ENCODE results near the gene FABP2.

DNA sequence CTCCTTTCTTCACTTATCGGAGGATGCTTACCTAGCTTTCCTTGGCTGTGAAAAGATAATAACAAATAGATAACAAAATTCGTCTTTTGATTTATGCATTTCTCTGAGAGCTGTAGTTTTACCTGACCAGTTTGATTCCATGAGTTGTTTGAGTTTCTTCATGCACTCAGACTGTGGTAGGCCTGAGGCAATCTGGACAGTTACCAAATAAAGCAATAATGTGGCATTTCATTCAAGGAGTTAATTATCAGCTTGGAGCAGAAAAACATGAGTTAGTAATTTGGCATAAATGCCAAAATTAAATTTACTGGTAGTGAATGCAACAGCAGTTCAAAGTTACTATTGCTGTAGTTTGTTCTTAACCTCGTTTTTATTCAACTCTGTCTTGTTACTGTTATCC, 53.5 kb downstream of the FABP2 start:
- TF ChIP-seq, protein P1, sequence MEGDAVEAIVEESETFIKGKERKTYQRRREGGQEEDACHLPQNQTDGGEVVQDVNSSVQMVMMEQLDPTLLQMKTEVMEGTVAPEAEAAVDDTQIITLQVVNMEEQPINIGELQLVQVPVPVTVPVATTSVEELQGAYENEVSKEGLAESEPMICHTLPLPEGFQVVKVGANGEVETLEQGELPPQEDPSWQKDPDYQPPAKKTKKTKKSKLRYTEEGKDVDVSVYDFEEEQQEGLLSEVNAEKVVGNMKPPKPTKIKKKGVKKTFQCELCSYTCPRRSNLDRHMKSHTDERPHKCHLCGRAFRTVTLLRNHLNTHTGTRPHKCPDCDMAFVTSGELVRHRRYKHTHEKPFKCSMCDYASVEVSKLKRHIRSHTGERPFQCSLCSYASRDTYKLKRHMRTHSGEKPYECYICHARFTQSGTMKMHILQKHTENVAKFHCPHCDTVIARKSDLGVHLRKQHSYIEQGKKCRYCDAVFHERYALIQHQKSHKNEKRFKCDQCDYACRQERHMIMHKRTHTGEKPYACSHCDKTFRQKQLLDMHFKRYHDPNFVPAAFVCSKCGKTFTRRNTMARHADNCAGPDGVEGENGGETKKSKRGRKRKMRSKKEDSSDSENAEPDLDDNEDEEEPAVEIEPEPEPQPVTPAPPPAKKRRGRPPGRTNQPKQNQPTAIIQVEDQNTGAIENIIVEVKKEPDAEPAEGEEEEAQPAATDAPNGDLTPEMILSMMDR (conservative IDR thresholded peaks at IDR 0.05; ENCODE audit: low read depth in 2 of 2): no peak
- TF ChIP-seq EZH2 (IDR thresholded peaks at IDR 0.05; ENCODE audit: low read depth, unreplicated experiment) (no peak), POLR2AphosphoS5 (IDR thresholded peaks at IDR 0.05; ENCODE audit: low read depth) (no peak), EZH2phosphoT487 (IDR thresholded peaks at IDR 0.05; ENCODE audit: unreplicated experiment) (no peak), ZNF114 (CRISPR knock-in tag; IDR thresholded peaks at IDR 0.05) (no peak), JUNB (IDR thresholded peaks at IDR 0.05; ENCODE audit: unreplicated experiment) (no peak), CREB1 (CRISPR knock-in tag; IDR thresholded peaks at IDR 0.05; ENCODE audit: low read depth) (no peak), STAT1 (IDR thresholded peaks at IDR 0.05; ENCODE audit: unreplicated experiment) (no peak)
- TF ChIP-seq, protein P2, sequence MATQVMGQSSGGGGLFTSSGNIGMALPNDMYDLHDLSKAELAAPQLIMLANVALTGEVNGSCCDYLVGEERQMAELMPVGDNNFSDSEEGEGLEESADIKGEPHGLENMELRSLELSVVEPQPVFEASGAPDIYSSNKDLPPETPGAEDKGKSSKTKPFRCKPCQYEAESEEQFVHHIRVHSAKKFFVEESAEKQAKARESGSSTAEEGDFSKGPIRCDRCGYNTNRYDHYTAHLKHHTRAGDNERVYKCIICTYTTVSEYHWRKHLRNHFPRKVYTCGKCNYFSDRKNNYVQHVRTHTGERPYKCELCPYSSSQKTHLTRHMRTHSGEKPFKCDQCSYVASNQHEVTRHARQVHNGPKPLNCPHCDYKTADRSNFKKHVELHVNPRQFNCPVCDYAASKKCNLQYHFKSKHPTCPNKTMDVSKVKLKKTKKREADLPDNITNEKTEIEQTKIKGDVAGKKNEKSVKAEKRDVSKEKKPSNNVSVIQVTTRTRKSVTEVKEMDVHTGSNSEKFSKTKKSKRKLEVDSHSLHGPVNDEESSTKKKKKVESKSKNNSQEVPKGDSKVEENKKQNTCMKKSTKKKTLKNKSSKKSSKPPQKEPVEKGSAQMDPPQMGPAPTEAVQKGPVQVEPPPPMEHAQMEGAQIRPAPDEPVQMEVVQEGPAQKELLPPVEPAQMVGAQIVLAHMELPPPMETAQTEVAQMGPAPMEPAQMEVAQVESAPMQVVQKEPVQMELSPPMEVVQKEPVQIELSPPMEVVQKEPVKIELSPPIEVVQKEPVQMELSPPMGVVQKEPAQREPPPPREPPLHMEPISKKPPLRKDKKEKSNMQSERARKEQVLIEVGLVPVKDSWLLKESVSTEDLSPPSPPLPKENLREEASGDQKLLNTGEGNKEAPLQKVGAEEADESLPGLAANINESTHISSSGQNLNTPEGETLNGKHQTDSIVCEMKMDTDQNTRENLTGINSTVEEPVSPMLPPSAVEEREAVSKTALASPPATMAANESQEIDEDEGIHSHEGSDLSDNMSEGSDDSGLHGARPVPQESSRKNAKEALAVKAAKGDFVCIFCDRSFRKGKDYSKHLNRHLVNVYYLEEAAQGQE (IDR thresholded peaks at IDR 0.05; ENCODE audit: unreplicated experiment): no peak
- TF ChIP-seq, protein P3, sequence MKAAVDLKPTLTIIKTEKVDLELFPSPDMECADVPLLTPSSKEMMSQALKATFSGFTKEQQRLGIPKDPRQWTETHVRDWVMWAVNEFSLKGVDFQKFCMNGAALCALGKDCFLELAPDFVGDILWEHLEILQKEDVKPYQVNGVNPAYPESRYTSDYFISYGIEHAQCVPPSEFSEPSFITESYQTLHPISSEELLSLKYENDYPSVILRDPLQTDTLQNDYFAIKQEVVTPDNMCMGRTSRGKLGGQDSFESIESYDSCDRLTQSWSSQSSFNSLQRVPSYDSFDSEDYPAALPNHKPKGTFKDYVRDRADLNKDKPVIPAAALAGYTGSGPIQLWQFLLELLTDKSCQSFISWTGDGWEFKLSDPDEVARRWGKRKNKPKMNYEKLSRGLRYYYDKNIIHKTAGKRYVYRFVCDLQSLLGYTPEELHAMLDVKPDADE (IDR thresholded peaks at IDR 0.05): no peak
